Upper lobe of right lung (tissue), 1 donor: ENCODE data around the gene WNT1. TPM values are rescaled to one million over a fixed set of nuclear protein-coding genes. Genes with fewer than 3 reads are reported as not detected.

ENCODE experiments used
- ATAC-seq: fragments of 200-7000 bp; cut with Tn5 transposase; one replicate; pipeline ENCODE4 v1.9.1; 2020; ENCODE audit warnings: mild to moderate bottlenecking, moderate library complexity
- DNase-seq: peaks from one replicate; pipeline ENCODE4 v3.0.0-alpha.2; 2020
- H3K27ac ChIP-seq: fragments of 200-600 bp; one replicate; pipeline ENCODE4 v1.8.0; 2022
- H3K27me3 ChIP-seq: fragments of 200-600 bp; one replicate; pipeline ENCODE4 v1.8.0; 2022; ENCODE audit warnings: mild to moderate bottlenecking
- H3K36me3 ChIP-seq: fragments of 200-600 bp; one replicate; pipeline ENCODE4 v1.8.0; 2022
- H3K4me1 ChIP-seq: fragments of 200-600 bp; one replicate; pipeline ENCODE4 v1.8.0; 2022
- H3K4me3 ChIP-seq: fragments of 200-600 bp; one replicate; pipeline ENCODE4 v1.8.0; 2022; ENCODE audit warnings: mild to moderate bottlenecking
- H3K9me3 ChIP-seq: fragments of 200-600 bp; one replicate; pipeline ENCODE4 v1.8.0; 2022
- intact Hi-C: fragments of 100-400 bp; cut with DNase I; formaldehyde crosslinking; loops from one replicate; pipeline ENCODE4 v1.11.0; 2022
- total RNA-seq: library from RNA; stranded (reverse); fragmentation: NEBNext Ultra II Directional; extraction: Animal tissue kit (Norgen Biotek cat#: 25700); gene quantifications from one replicate; pipeline ENCODE4 v1.2.1, GENCODE V29; 2021
- TF ChIP-seq, protein P1 (sequence below): fragments of 200-600 bp; IDR thresholded peaks from one replicate; pipeline ENCODE4 v1.8.0; 2022; ENCODE audit warnings: antibody characterized with exemption
- donor health status: DM: no; HTN: yes; CAD: no; lungs with severe emphysema.

Gene WNT1
- total RNA-seq, 1 donor from 2014 or later: not detected

DNA sequence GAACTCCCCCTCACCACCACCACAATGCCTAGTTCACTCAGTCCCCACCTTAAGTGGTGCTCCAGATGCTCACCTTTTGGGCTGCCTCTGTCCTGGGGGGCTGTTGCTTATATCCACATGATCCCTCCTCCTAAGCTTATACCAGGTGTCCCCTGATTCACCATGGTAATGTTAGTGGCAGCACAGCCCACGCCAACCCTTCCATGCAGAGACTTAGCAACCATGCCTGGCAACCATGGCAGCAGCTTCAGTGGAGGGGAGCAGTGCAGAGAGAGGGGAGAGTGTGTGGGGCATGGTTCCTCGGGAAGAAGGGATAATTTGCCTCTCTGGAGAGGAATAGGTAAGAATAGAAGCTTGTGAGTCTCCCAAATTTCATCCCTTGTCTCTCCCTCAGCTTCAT lies 22.2 kb downstream of the WNT1 start:
- peaks cover 42% of the 10 kb centered on the region for H3K36me3 ChIP-seq
- intact Hi-C loops: no loop called here
- H3K4me3 ChIP-seq: no peak overlapping the region
- TF ChIP-seq, protein P1, sequence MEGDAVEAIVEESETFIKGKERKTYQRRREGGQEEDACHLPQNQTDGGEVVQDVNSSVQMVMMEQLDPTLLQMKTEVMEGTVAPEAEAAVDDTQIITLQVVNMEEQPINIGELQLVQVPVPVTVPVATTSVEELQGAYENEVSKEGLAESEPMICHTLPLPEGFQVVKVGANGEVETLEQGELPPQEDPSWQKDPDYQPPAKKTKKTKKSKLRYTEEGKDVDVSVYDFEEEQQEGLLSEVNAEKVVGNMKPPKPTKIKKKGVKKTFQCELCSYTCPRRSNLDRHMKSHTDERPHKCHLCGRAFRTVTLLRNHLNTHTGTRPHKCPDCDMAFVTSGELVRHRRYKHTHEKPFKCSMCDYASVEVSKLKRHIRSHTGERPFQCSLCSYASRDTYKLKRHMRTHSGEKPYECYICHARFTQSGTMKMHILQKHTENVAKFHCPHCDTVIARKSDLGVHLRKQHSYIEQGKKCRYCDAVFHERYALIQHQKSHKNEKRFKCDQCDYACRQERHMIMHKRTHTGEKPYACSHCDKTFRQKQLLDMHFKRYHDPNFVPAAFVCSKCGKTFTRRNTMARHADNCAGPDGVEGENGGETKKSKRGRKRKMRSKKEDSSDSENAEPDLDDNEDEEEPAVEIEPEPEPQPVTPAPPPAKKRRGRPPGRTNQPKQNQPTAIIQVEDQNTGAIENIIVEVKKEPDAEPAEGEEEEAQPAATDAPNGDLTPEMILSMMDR: no peak
- DNase-seq: no peak
- H3K27ac ChIP-seq: no peak overlapping the region
- H3K9me3 ChIP-seq: no peaks in the 10 kb centered on the region
- no peak for ATAC-seq
- peaks cover 33% of the 10 kb centered on the region for H3K4me1 ChIP-seq
- H3K27me3 ChIP-seq: peaks cover 30% of the 10 kb centered on the region

DNA sequence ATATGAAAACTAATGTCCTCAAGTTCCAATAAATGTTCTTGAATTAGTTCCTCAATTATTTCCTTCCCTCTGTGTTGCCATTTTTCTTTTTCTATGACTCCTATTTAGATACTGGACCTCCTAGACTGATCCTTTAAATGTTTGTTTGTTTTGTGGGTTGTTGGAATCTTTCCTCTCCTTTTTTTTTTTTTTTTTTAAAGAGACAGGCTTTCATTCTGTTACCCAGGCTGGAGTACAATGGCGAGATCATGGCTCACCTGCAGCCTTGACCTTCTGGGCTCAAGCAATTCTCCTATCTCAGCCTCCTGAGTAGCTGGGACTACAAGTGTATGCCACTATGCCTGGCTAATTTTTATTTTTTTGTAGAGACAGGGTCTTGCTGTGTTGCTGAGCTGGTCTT lies 30.8 kb downstream of the WNT1 start:
- no peak overlapping the region for H3K27ac ChIP-seq
- H3K36me3 ChIP-seq: peaks cover 53% of the 10 kb centered on the region
- TF ChIP-seq, protein P1: no peak
- no peak overlapping the region for H3K4me3 ChIP-seq
- no peaks in the 10 kb centered on the region for H3K27me3 ChIP-seq
- H3K9me3 ChIP-seq: no peaks in the 10 kb centered on the region
- ATAC-seq (no peak), DNase-seq (no peak)
- H3K4me1 ChIP-seq: no peaks in the 10 kb centered on the region
- intact Hi-C loops: no loop called here

DNA sequence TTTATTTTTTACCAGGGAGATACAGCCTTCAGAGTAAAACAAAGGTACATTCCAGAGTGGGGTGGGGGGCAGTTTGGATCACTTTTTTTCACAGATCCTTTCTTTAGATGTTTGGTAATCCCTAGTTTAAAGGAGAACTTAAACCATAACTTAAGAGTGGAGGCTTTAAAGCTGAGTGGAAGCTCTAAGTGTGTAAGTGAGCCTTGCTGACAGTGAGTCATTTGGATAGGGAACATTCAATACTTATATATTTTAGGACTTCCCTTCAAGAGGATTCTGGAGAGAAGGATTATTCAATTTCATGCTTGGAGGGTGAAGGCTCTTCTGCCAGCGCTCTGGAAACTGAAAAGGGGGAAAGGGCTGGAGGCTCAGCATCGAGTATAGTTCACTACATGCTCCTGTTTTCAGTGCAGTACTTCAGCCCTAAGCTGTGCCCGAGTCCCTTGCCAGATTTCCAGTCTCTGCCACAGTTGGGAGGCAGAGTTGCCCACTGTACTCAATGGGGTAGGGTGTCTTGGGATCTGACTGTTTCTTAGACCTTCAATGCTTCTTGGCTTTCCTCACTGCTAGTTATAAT lies 32.1 kb downstream of the WNT1 start:
- Histone ChIP-seq H3K27me3 (no peaks in the 10 kb centered on the region), H3K4me1 (no peaks in the 10 kb centered on the region), H3K36me3 (peaks cover 42% of the 10 kb centered on the region), H3K27ac (no peak overlapping the region), H3K9me3 (no peaks in the 10 kb centered on the region), H3K4me3 (no peak overlapping the region)
- no peak for DNase-seq
- ATAC-seq: no peak
- TF ChIP-seq, protein P1: no peak
- intact Hi-C loops: no loop called here

DNA sequence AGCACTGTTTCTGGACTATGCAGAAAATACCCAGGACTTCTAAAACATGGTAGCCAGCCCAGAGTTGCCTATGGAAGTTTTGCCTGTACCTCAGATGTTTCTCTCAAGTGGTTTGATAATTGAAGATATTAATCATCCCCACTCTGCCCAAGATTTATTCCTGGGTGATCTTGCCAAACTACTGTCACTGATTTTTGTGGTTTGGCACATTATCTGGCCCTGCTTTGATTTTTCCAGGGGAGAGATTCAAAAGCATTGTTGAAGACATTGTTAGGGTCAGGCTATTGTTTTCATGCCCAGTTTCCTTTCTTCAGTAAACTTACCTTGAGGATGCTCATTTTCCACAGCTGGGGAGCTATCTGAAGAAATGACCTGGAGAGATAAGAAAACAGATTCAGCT lies 34.6 kb downstream of the WNT1 start:
- intact Hi-C loops: no loop called here
- peaks cover 36% of the 10 kb centered on the region for H3K36me3 ChIP-seq
- peaks cover 5% of the 10 kb centered on the region for H3K4me1 ChIP-seq
- H3K27me3 ChIP-seq: no peaks in the 10 kb centered on the region
- no peak overlapping the region for H3K27ac ChIP-seq
- H3K9me3 ChIP-seq: no peaks in the 10 kb centered on the region
- H3K4me3 ChIP-seq: no peak overlapping the region
- DNase-seq: no peak
- TF ChIP-seq, protein P1: no peak
- ATAC-seq: no peak

DNA sequence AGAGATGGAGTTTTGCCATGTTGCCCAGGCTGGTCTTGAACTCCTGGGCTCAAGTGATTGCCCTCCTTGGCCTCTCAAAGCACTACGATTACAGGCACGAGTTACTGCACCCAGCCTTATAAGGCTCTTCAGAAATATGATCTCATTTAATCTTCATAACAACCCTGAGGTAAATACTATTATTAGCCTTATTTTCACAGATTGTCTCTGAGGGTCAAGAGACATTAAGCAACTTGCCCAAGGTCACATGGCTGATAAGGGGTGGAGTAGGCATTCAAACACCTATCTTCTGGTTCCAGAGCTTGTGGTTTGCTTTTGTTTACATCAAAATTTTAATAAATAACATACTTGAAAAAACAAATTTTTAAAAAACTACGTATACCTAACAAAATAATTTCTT lies 35.3 kb downstream of the WNT1 start:
- Histone ChIP-seq H3K27ac (no peak overlapping the region), H3K27me3 (no peaks in the 10 kb centered on the region), H3K9me3 (no peaks in the 10 kb centered on the region), H3K4me3 (no peak overlapping the region), H3K36me3 (peaks cover 31% of the 10 kb centered on the region), H3K4me1 (peaks cover 7% of the 10 kb centered on the region)
- no peak for ATAC-seq
- intact Hi-C loops: no loop called here
- DNase-seq: no peak
- TF ChIP-seq, protein P1: no peak

DNA sequence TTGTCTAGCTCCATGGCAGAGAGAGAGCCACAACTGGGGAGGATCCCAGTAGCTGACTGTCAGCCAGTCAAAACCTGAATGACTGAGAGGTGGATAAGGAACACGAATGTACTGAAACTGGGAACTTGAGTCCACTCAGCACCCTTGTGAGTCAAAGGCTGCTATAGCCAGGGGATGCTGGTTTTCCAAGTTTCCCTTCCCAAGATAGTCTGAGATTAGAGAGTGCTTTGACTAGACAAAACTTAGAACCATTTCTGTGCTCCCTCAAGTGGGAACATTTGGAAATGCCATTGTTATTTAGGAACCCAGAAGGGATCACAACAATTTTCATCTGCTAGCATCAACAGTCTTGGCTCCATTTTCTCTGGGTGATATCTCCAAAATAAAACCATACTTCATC lies 36.4 kb downstream of the WNT1 start:
- no peak overlapping the region for H3K27ac ChIP-seq
- H3K27me3 ChIP-seq: no peaks in the 10 kb centered on the region
- intact Hi-C loops: no loop called here
- TF ChIP-seq, protein P1: no peak
- H3K9me3 ChIP-seq: no peaks in the 10 kb centered on the region
- DNase-seq: no peak
- ATAC-seq: no peak
- peaks cover 13% of the 10 kb centered on the region for H3K4me1 ChIP-seq
- H3K4me3 ChIP-seq: no peak overlapping the region
- H3K36me3 ChIP-seq: peaks cover 27% of the 10 kb centered on the region
